Measurements from ENCODE around the gene DIPK1C. TPM values are rescaled to one million over a fixed set of nuclear protein-coding genes. Genes with fewer than 3 reads are reported as not detected.

Gene DIPK1C
- total and polyA plus RNA-seq, 10 of the 15 experiments (the other 5 are each of a cell fraction or from before 2014, with no cell fraction given), result not detected

GRCh38 chr18:74478316-74478715 is 21.2 kb upstream of the DIPK1C start:
- Histone ChIP-seq H3K9me3 (replicated peaks; ENCODE audit: control insufficient read depth, insufficient read depth, low read length) (no peaks in the 10 kb centered on the region), H3K4me2 (ENCODE audit: control insufficient read depth, insufficient read depth) (no peak overlapping the region), H3K36me3 (ENCODE audit: control insufficient read depth in 2 of 2, insufficient read depth in 2 of 2, low read length in 1 of 2) (no peaks in the 10 kb centered on the region), H3K4me1 (ENCODE audit: control insufficient read depth, insufficient read depth, low read length) (no peaks in the 10 kb centered on the region), H3K27me3 (replicated peaks in 1 of 2; ENCODE audit: control insufficient read depth in 2 of 2, insufficient read depth in 2 of 2, low read length in 1 of 2) (no peaks in the 10 kb centered on the region; a peak in 2 of 4 replicates), H3K27ac (ENCODE audit: control insufficient read depth, insufficient read depth) (no peak overlapping the region), H2AFZ (ENCODE audit: control insufficient read depth, low read depth, low read length) (no peak overlapping the region), H4K20me1 (ENCODE audit: control insufficient read depth, insufficient read depth) (no peaks in the 10 kb centered on the region), H3K9ac (ENCODE audit: control insufficient read depth, insufficient read depth, low read length) (no peak overlapping the region), H3K4me3 (no peak overlapping the region), H3K79me2 (ENCODE audit: control insufficient read depth, insufficient read depth, low read length) (no peaks in the 10 kb centered on the region)
- BruUV-seq (replicated peaks), result no TSS peak
- ChIA-PET RAD21 (ENCODE audit: unreplicated experiment) (no interaction called here), CTCF (interaction anchor here (0.9 to 1.1 kb wide), 4 partner anchors 15 to 136 kb away, joined by 3 to 4 read pairs (median 4); no protein-coding TSS in a partner anchor), SMC1A (ENCODE audit: uncharacterized antibody, unreplicated experiment) (no interaction called here), POLR2A (no interaction called here)
- no peak for FAIRE-seq
- intact Hi-C loops (cut with micrococcal nuclease; ENCODE audit: unreplicated experiment) (loop anchor here (5.0 kb wide), 1 partner anchor 281 kb away; no protein-coding TSS in a partner anchor), in situ Hi-C loops (cut with MboI) (no loop called here)
- TF ChIP-seq YY1 (IDR thresholded peaks at IDR 0.05; ENCODE audit: low read depth, low read length) (no peak), NFXL1 (IDR thresholded peaks at IDR 0.05; ENCODE audit: borderline replicate concordance) (no peak), JUND (IDR thresholded peaks at IDR 0.05; ENCODE audit: low read depth, low read length) (no peak), TCF7 (IDR thresholded peaks at IDR 0.05; ENCODE audit: borderline replicate concordance) (no peak), ZBED1 (IDR thresholded peaks at IDR 0.05; ENCODE audit: borderline replicate concordance) (no peak), ZNF207 (IDR thresholded peaks at IDR 0.05; ENCODE audit: borderline replicate concordance) (no peak), HDGF (IDR thresholded peaks at IDR 0.05) (no peak), HCFC1 (IDR thresholded peaks at IDR 0.05; ENCODE audit: low read length) (no peak), NFIC (IDR thresholded peaks at IDR 0.05; ENCODE audit: low read depth, low read length) (no peak), POU2F2 (IDR thresholded peaks at IDR 0.05; ENCODE audit: borderline replicate concordance, low read depth, low read length) (no peak), BACH1 (IDR thresholded peaks at IDR 0.05; ENCODE audit: borderline replicate concordance) (no peak)
- no peak for DNase-seq (ENCODE audit: low read depth, low spot score)
- no peak for ATAC-seq
- WGBS (ENCODE audit: insufficient coverage, insufficient replicate concordance, low lambda C conversion rate, missing lambda C conversion rate), result 52% methylated on average over 5 of the region's 7 CpGs
